Left cardiac atrium (tissue), 4 donors: Measurements from ENCODE around the gene ACSL5. TPM values are rescaled to one million over a fixed set of nuclear protein-coding genes. Genes with fewer than 3 reads are reported as not detected.

Source experiments
- ATAC-seq, 2 donors: fragments of 200-7000 bp; cut with Tn5 transposase; one replicate each; pipeline ENCODE4 v1.9.1; 2020; ENCODE audit warnings: mild to moderate bottlenecking in 2 of 2, moderate library complexity in 2 of 2
- DNase-seq: peaks from one replicate; pipeline ENCODE4 v3.0.0-alpha.2; 2020
- intact Hi-C, 2 donors: fragments of 100-400 bp; cut with DNase I; formaldehyde crosslinking; loops; one replicate each; pipeline versions ENCODE4 v1.14.1 to v1.15.1; 2022 to 2023
- total RNA-seq, 2 donors: library from RNA; stranded (reverse); fragmentation: NEBNext Ultra II Directional; extraction: Animal tissue kit (Norgen Biotek cat#: 25700); gene quantifications; one replicate each; pipeline ENCODE4 v1.2.1, GENCODE V29; 2021
- donor health status: DM: no; HTN: yes; CAD: no.
- donor health status: DM: no; HTN: yes; CAD: no; lungs with severe emphysema.
- donor health status: DM: yes; HTN: yes; CAD: no.
- donor health status: Dilated cardiomyopathy.

Gene ACSL5
- total RNA-seq, 2 donors from 2014 or later: 10.5 to 14.4 TPM

DNA sequence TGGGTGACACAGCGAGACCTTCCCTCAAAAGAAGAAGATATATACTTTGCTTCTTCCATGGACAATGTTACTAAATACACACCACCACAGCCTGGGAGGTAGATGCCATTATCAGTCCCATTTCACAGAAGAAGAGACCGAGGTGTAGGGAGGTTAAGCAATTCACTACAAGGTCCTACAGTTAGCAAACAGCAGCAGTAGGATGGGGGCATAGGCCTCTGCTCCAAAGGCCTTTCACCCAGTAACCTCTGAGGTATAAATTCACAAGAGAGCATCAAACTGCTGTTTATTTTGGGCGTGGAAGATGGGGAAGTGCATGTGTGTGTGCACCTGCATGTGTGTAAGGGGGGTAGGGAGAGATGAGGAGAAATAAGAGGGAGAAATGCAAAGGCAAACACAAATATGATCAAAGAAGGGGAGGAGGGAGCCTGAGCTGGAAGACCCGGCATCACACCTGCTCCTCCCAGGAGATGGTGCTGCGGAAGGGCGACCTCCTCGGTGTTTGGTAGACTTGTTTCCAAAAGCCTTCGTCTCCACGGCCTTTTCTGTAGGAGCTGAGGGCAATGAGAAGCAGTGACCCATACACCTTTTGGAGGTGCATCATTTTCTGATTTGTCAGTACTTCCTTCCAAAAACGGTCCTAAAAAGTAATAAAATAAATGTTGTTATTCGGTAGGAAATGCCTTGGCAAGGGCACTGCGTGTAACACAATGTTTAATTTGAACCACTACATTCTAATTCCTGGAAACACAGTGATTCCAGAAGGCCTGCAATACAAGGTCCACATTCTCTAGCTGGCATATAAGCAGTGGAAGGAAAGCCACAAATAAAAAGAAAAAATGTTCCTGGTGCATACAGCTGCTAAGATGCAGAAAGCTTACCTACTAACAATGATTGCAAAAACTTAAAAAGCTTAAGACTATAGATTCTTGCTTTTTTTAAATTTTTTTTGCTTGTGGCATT is 25.9 kb upstream of the ACSL5 start:
- intact Hi-C loops: no loop called here
- DNase-seq (no peak), ATAC-seq (no peak)

DNA sequence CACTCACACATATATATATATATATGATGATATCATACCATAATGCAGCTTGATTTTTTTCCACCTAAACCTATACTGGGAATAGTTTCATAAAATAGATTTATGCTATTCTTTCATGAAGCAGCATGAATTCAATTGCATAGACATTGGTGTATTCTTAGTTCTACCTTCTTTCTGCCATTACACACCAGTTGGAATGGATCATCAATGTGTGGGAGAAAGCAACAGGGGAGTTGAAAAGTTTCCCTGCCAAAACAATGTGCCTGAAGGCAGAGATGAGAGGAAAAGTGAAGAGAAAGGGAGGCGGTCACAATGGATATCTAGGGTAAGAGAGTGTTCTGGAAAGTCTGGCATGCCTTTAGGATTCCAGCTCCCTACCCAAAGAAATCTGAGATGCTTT is 25.2 kb upstream of the ACSL5 start:
- intact Hi-C loops: no loop called here
- no peak for ATAC-seq
- DNase-seq: no peak

DNA sequence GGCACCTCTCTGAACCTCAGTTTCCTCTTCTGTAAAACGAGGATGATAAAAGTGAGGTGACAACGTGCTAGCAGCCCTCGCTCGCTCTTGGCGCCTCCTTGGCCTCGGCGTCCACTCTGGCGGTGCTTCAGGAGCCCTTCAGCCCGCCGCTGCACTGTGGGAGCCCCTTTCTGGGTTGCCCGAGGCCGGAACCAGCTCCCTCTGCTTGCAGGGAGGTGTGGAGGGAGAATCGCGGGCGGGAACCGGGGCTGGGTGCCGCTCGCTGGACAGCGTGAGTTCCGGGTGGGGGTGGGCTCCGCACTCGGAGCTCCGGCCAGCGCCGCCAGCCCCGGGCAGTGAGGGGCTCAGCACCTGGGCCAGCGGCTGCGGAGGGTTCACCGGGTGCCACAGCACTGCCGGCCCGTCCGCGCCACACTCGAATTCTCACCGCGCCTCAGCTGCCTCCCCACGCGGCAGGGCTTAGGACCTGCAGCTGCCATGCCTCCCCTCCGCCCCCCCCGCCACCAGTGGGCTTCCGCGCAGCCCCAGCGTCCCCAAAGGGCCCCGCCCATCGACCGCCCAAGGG is 24.3 kb upstream of the ACSL5 start:
- intact Hi-C loops: no loop called here
- DNase-seq: no peak
- ATAC-seq: no peak

DNA sequence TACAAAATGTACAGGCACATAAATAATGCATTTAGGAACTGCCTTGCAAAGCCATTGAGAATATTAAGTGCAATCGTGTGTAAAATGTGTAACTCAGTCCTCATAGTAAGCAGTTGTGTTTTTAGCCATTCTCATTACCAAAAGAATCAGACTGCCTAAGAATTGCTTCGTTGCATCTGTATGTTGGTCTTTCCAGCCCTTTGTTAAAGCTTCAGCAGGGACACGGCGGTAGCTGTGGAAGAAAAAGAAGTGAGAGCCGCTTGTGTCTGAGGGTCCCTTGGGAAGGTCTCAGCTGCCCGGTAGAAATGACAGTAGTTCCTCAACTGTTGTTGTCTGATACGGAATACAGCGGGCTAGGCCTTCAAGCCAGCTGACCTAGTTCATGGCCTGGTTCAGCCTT is 22.8 kb upstream of the ACSL5 start:
- ATAC-seq (no peak), DNase-seq (no peak)
- intact Hi-C loops: no loop called here

DNA sequence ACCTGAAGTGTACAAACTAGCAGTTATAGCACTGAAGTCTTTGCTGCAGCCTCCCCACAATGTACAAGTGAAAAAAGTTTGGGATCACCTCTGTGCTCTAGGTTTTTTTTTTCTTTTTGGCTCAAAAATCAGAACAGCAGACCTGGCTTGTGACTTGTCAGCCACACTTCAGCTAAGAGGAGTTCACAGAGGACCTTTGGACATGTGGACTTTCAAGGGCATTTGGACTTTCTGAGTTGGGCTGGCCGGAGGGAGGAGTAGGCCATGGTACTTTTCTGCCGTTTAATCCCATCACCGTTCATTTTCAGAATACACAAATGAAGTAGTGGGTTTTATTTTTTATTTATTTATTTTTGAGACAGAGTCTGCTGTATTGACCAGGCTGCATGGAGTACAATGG is 21.9 kb upstream of the ACSL5 start:
- peak; percentile 71 to 92 for ATAC-seq
- no peak for DNase-seq
- intact Hi-C loops: no loop called here

DNA sequence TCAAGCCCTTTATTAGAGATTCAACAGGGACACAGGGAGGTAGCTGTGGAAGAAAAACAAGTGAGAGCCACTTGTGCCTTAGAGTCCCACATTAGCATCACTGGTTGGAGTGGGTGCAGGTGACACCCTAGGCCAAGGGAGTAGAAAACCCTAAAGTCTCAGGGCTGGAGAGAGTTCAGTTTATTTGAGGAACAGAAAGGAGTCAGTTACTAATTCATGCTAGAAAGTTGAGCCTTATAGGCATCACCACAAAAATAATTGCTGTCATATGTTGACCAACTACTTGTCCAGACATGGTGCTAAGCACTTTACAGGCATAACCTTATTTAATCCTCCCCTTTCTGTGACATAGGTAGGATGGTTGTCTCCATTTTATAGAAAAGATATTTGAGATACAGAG is 20.9 kb upstream of the ACSL5 start:
- intact Hi-C loops: no loop called here
- ATAC-seq: no peak
- no peak for DNase-seq

DNA sequence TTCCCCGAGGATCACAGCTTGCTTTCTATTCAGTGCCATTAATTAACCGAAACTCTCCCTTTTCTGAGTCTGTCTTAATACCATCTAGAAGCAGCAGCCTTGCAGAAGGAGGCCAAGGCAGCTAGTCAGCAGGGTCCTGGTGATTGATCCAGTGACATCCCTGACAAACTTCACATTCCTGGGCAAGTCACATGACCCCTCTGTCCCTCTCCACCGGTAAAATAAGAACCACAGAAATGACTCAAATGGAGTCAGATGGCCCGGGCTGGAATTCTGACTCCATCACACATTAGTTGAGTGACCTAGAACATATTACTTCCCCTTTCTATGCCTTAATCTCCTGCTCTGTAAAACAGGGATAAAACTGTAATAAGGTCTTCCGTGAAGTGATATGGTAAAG is 17.2 kb upstream of the ACSL5 start:
- DNase-seq (no peak), ATAC-seq (no peak)
- intact Hi-C loops: no loop called here

DNA sequence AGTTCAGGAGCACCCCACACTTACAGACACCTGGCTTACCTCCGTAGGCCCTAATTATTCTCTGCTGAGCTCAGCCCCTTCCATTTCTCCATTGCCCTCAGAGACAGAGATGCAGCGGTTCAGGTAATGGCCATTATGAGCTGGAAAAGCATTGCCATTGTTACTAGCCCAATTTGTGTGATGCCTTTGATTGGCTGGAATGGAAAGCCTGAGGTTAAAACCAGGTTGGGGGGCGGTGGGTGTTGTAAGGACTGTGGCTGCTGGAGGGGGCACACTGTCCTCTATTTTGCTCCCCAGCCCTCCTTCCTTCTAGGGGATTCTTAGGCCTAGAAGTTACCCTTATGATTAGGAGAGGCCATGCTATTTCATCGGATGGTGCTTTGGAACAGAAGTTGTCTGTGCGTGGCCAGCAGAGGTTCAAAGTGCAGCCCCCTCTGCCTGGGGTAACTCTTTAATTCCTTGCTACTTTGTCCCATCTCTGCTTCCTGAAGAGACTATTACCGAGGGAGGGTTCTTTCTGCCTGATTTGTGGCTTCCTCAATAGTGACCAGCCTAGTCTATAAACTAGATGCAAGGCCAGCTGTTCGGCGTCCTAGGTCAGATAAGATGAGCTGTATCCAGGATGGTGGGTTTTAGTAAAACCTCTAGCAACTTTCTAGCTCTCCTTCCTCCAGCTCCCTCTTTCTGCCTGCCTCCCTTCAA is 14.2 kb upstream of the ACSL5 start:
- ATAC-seq: no peak
- intact Hi-C loops: no loop called here
- DNase-seq: no peak

DNA sequence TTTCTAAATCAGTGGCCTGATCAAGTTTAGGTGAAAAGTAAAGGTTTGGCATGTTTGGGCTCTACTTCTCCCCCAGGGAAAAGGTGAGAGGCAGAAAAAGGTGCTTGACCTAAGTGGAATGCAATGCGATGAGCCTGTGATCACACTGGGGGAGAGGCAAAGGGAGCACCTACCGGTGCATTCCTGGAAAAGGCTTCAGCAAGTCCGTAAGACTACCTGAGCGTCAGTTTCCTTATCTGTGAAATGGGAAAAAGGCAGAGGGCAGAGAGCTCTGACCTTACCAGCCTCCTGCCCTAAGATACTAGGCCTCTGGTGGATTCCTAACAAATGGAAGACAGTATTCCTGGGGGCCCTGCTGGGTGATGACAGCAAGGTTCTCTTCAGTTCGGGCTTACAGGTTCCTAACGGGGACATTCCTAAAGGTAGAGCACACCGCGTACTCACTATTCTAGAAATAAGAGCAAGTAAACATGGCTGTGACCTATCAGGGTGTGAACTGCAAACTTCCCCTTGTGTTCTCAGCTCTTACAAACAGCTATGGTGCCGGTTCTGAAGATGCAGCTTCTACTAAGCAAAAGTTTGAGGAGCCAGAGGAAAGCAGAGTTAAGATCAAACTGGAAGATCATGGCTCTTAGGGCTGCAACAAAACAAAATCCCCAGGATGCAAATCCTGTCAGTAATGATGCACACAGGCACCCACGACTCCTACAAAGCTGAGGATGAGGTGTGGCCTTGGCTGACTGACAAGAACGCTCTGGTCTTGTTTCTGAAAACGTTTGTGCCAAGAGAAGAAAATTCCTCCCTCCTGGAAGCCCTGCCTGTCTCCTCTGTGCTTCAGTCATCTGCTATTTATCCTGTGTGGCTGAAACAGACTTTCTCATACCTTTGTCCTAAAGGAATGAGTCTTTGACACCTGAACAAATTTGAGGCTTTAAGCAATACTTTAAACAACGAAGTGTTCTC is 13.3 kb upstream of the ACSL5 start:
- intact Hi-C loops: no loop called here
- peak; percentile 32 to 81 for ATAC-seq
- peak; percentile 81 for DNase-seq

DNA sequence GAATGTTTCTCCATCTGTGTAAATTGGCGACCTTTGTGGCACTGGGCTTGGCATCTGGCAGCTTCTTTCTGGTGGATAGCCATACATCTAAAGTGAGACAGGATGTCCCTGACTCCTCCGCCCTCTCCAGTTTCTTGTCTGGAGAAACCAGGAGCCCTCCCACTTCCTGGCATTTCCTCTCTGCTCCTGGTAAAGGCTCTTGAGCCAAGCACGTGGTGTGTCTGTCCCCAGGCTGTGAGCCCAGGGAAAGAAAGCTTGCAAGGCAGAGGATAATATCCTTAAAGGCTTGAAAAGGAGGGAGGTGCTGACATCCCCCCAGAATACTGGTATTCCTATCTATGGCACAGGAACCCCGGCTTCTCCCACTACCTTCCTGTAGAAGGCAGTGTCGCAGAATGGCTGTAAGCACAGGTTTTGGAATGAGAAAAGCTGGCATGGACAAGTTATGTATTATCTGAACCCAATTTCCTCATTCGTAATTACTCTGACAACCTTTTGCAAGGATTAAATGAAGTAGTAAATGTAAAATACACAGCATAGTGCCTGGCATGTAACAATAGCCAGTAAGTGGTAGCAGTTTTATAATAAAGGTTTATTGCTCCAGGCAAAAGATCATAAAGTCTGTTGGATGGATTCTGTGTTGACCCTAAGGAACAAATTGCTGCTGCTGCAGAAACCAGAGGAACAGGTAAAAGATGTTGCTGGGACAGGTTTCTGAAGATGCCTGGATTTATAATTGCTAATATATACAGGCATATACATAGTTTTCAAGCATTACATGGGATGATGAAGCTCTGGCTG is 11.8 kb upstream of the ACSL5 start:
- ATAC-seq (peak; percentile 84 to 88), DNase-seq (peak; percentile 80)
- intact Hi-C loops: no loop called here

DNA sequence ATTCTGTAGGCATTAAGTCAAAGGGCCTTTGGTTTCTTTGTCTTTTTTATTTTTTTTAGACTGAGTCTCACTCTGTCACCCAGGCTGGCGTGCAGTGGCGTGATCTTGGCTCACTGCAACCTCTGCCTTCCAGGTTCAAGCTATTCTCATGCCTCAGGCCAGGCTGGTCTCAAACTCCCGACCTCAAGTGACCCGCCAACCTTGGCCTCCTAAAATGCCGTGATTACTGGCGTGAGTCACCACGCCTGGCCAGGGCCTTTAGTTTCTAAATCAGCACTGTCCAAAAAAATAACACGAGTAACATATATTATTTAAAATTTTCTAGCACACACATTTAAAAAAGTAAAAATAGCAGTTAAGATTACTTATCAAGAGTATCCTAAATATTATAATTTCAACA is 11.1 kb upstream of the ACSL5 start:
- ATAC-seq (peak; percentile 62 to 63), DNase-seq (peak; percentile 66)
- intact Hi-C loops: no loop called here

DNA sequence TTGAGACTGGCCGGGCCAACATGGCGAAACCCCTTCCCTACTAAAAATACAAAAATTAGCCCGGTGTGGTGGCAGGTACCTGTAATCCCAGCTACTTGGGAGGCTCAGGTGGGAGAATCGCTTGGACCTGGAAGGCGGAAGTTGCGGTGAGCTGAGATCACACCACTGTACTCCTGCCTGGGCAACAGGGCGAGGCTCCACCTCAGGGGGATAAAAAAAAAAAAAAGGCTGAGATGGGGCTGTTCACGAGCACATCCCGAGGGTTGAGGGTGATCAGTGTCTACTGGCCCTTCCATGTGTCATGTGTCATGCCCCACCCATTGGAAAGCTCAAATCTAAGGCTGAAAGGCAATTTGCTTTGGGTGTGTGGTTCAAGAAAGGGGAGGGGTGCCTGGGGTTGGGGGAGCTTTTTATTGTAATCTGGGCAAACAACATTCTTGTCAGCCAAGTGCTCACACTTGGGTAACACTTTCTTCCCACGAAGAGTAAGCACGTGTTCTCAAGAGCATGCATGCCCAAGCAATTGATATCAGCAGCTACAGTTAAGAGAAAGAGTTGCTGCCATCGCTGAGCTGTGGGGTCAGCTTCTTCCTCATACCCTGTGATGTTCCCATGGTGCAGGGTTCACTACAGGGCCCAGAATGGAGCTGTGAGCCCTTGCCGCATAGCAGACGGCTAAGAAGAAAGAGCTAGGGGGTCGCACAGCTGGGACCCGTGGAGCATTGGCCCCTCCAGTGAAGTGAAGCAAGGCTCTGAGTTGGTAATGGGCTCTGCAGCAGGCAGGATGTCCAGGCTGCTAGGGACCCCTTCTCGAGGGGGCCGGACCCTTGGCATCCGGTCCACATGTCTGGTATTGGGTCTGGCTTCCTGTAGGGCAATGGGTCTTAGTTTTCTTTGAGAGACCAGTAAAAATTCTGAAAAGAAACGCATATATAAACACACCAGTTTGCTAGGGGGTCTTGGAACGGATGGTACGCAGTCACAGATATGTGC is 9.9 kb upstream of the ACSL5 start:
- intact Hi-C loops: no loop called here
- no peak for ATAC-seq

DNA sequence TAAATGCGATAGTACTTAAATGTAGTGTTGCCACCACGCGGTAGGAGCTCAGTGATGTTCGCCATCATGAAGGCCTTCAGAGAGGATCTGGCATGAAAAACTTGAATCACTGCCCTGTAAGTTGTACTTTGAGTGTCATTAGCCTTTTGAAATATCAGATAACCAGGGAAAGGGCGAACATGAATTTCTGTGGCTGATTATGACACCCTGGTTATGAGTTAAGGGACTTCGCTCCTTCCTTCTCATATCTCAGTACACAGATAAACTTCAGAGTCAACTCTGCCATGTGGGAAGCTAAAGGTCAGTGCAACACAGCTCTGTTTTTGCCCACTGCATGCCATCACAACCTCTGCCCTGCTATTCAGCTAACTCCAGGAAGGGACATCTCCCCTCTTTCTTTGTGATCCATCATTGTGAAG is 8.9 kb upstream of the ACSL5 start:
- ATAC-seq (peak in 1 of 2 donors; percentile 4), DNase-seq (no peak)
- intact Hi-C loops: no loop called here

More for the DNA sequence above, 9.9 kb upstream of the ACSL5 start:
- no peak for DNase-seq

DNA sequence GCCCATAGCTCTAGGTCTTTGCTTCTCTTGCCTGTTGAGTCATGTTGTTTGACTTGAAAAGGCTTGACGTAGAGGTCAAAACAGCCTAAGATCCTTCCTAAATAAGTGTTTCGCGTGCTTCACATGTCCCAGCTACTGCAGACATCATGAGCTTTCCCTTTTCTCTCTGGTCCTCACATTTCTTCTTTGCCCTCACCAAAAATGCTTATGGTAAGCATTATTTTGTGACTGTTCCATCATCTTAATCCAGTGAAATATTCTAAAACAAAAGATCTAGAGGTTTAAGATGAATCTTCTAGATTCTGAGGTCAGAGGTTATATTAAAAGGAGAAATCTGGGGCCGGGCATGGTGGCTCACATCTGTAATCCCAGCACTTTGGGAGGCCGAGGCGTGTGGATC is 8.5 kb upstream of the ACSL5 start:
- no peak for ATAC-seq
- DNase-seq: no peak
- intact Hi-C loops: no loop called here

DNA sequence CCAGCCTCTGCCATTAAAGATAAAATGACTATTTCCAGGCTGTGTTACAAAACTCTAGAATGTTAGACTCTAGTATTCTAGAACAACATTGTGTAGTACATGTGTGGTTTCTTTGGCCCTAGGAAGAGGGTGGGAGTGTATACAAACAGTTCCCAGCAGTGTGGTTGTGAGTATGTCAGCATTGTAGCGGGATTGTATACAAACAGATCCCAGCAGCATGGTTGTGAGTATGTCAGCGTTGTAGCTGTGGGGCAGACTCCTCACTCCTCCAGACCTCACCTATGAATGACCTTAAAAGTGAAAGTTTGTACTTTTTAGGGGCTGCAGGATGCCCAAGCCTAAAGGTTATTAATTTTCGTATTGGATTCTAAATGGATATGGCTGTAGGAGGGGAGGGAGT is 6.9 kb upstream of the ACSL5 start:
- DNase-seq: no peak
- intact Hi-C loops: no loop called here
- ATAC-seq: no peak

DNA sequence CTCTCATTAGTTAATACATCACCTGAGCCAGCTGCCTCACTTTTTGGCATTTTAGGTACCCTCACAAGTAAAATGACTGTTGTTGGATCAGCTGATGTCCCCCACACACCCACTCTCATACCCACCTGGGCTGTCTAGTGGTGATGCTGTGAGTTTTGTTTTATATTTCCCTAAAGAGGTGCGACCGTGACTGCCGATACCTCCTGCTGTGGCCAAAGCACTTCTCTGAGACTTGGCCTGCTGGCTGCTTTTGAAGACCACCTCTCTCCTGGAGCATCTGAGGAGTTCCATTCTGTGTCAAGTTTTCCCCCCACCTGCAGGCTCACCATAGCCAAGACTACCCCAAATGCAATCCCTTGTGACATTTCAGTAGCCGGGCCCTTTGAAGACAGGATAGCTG is 6.4 kb upstream of the ACSL5 start:
- intact Hi-C loops: no loop called here
- DNase-seq: no peak
- ATAC-seq: no peak
